Keratinocyte (primary cell): ENCODE data around the gene MED27.

Experiments
- CTCF ChIP-seq, 3 experiments: IDR thresholded peaks in 1 of 3; conservative IDR thresholded peaks in 1 of 3; optimal IDR thresholded peaks in 1 of 3; 2 replicates in 2 of 3; 3 replicates in 1 of 3; pipeline versions ENCODE3 to v1.5.1; 2011; ENCODE audit warnings: low read length in 3 of 3, mild to moderate bottlenecking in 3 of 3, moderate library complexity in 2 of 3, control low read depth in 1 of 3, inconsistent platforms in 1 of 3; ENCODE audit not compliant: insufficient read depth in 2 of 3; ENCODE audit errors: extremely low read depth in 1 of 3
- EZH2 ChIP-seq: IDR thresholded peaks from one replicate; pipeline ENCODE4 v1.6.1; 2012; ENCODE audit warnings: inconsistent platforms, mild to moderate bottlenecking, low read length, moderate library complexity

DNA sequence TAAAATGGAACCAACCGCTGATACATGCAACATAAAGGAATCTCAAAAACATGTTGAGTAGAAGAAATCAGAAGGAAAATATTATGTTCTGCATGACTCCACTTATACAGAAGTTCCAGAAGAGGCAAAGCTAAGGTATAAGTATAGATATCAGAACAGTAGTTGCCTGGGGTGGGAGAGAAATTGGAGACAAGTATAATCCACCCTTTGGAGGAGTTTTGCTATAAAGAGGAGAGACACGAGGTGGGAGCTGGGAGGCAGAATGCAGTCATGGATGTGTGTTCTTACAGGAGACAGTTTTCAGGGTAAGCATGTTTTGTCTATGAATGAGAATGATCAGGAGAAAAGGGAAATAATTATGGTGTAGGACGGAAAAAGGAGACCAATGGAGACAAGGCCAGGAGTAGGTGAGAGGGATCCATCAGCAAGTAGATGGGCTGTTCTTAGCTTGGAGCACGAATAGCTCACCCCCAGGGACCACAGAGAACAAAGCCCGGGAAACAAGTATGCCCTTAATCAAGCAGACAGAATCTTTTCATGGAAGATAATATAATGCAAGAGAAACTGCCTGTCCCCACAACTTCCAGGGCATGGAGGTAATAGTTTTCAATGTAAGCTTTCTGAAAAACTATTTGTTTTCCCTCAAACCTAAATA, 72.2 kb downstream of the MED27 start:
- TF ChIP-seq EZH2 (no peak), CTCF (optimal IDR thresholded peaks at IDR 0.05 in 1 of 3, IDR thresholded peaks at IDR 0.05 in 1 of 3, conservative IDR thresholded peaks at IDR 0.05 in 1 of 3; ENCODE audit: extremely low read depth in 1 of 3, insufficient read depth in 2 of 3, low read length in 3 of 3) (no peak)
